BJ (cell line): ENCODE measurements around the gene TMEM231. TPM values are rescaled to one million over a fixed set of nuclear protein-coding genes. Genes with fewer than 3 reads are reported as not detected.

Experiments used
- CTCF ChIA-PET: fragments of 350-600 bp; formaldehyde crosslinking; extraction: SDS; loops from one replicate; lab custom pipeline; 2021; ENCODE audit warnings: antibody characterized with exemption, inconsistent platforms; lab: Yijun Ruan, JAX
- POLR2A ChIA-PET: fragments of 300-600 bp; sonication (Branson Sonifier 250); formaldehyde crosslinking; extraction: SDS; loops from one replicate; lab custom pipeline; 2021; ENCODE audit warnings: antibody characterized with exemption; lab: Charles Lee
- DNase-seq: peaks from one replicate; pipeline ENCODE4 v3.0.0-alpha.2; 2011; ENCODE audit warnings: low read depth
- H3K27me3 ChIP-seq: 2 replicates; pipeline ENCODE4 v1.6.0; 2011; ENCODE audit warnings: low read length; ENCODE audit not compliant: control insufficient read depth, insufficient read depth
- H3K36me3 ChIP-seq: 2 replicates; pipeline ENCODE4 v1.5.1; 2011; ENCODE audit warnings: low read length; ENCODE audit not compliant: control insufficient read depth, insufficient read depth
- H3K4me3 ChIP-seq: 2 replicates; pipeline ENCODE4 v1.5.1; 2011; ENCODE audit warnings: low read depth, mild to moderate bottlenecking, control low read depth, low read length
- CTCF ChIP-seq: IDR thresholded peaks from 2 replicates; pipeline ENCODE4 v1.5.1; 2011; ENCODE audit warnings: low read depth, mild to moderate bottlenecking, control low read depth, inconsistent platforms, low read length, moderate library complexity; ENCODE audit not compliant: insufficient read depth
- polyA minus RNA-seq: library from RNA; depleted of rRNA, polyadenylated mRNA; stranded (reverse); fragments of >200 nt; gene quantifications from 2 replicates; pipeline ENCODE4 v1.2.3, GENCODE V29; 2011; rRNA and poly(A)+ RNA removed
- polyA plus RNA-seq: library from polyadenylated mRNA; depleted of rRNA; stranded (reverse); fragments of >200 nt; gene quantifications from 2 replicates; pipeline ENCODE4 v1.2.3, GENCODE V29; 2011; rRNA removed

Gene TMEM231
- polyA plus RNA-seq (19.8 and 38.8 TPM in 2 replicates), polyA minus RNA-seq (22.7 and 38.0 TPM in 2 replicates)

GRCh38 chr16:75555707-75556430 is at the start of gene TMEM231:
TMEM231 (minus strand) TSS chr16:75556252; CDS start chr16:75556209, 43 bp downstream.
- CTCF ChIA-PET = interaction anchor here (0.8 to 2.2 kb wide), 3 partner anchors 9 to 91 kb away, joined by 4 to 9 read pairs (median 5); partner anchors contain the start of gene TMEM170A
- peak; percentile 69 for DNase-seq
- POLR2A ChIA-PET = interaction anchor here (0.6 kb wide), 2 partner anchors 9 to 115 kb away, joined by 3 to 6 read pairs; no protein-coding TSS in a partner anchor
- no peak for TF ChIP-seq CTCF
- Histone ChIP-seq H3K27me3 (peaks cover 1% of the 10 kb centered on the region; the same call in 1 of the 2 replicates), H3K36me3 (no peaks in the 10 kb centered on the region), H3K4me3 (peak within 1 kb of the TSS; percentile 81)

DNA sequence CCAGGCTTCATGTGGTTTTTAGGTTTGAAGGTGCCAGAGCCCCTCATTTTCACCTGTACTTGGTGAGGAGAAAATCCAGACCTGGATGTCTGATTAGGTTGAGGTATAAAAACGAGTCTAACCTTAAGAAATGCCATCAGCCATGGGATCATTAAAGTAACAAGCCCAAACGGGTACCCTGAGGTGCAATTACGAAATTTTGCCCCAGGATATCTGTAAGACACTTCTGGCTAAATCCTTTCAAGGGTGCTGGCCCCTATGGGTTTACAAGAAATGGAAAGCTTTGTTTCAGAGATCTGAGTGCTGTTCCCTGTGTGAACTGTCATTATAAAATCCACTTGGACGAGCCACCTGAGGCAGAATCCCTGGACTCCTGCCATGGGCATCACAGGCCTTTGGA is 47.2 kb upstream of the TMEM231 start:
- no peak for DNase-seq
- no peak overlapping the region for H3K4me3 ChIP-seq
- TF ChIP-seq CTCF = no peak
- ChIA-PET CTCF (interaction anchor here (0.7 to 1.7 kb wide), 2 partner anchors 19 to 86 kb away, joined by 3 to 5 read pairs; no protein-coding TSS in a partner anchor), POLR2A (no interaction called here)
- no peaks in the 10 kb centered on the region for H3K27me3 ChIP-seq
- H3K36me3 ChIP-seq = peaks cover 4% of the 10 kb centered on the region

DNA sequence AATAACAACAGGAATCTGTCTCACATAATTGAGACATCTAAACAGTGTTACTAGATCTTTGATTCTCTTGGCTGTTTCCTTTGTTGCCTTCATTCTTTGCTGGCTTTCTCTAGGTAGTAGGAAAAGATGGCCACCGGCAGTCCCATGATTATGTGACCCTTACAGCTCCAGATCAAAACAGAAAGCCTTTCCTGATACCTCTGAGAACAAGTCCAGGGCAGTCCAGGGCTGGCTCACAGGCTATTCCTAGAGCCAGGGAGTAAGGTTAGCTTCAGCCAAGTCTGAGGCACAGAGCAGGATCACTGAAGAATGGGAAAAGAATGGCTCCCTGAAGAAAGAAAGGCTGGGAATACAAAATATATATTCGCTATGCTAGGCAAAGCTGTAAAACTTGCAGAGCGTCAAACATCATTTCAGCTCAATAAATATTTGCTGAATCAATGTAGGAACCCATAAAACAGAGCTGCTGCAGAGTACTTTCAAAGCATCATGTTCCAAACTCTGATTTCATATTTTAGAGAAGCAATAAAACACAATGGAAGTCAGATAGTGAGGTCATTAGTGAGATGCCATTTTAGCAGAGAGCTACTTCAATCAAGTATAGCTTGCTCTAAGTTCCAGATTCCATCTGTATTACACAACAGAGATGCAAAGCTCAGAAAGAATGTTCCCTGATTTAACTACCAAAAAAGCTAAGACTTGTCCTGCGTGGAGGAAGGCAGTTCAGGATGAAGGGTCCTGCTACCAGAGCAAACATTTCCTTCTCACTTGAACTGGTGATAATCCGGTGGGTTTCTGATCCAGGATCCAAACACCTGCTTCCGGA is 43.6 kb upstream of the TMEM231 start:
- H3K27me3 ChIP-seq = no peaks in the 10 kb centered on the region
- no peak overlapping the region for H3K4me3 ChIP-seq
- ChIA-PET CTCF (interaction anchor here (1.0 to 1.4 kb wide), 2 partner anchors 27 to 82 kb away, joined by 3 read pairs; no protein-coding TSS in a partner anchor), POLR2A (interaction anchor here (0.6 kb wide), 1 partner anchor 36 kb away, joined by 7 read pairs; no protein-coding TSS in a partner anchor)
- H3K36me3 ChIP-seq = peaks cover 2% of the 10 kb centered on the region
- DNase-seq = no peak
- no peak for TF ChIP-seq CTCF

GRCh38 chr16:75593825-75594820 is 38.1 kb upstream of the TMEM231 start:
- peaks cover 1% of the 10 kb centered on the region for H3K36me3 ChIP-seq
- TF ChIP-seq CTCF = no peak
- H3K4me3 ChIP-seq = no peak overlapping the region
- peak; percentile 32 for DNase-seq
- POLR2A ChIA-PET = no interaction called here
- CTCF ChIA-PET = interaction anchor here (1.4 to 3.5 kb wide), 3 partner anchors 10 to 123 kb away, joined by 3 to 17 read pairs (median 5); no protein-coding TSS in a partner anchor
- H3K27me3 ChIP-seq = no peaks in the 10 kb centered on the region
